ENCODE results near the gene MAP3K15. TPM values are rescaled to one million over a fixed set of nuclear protein-coding genes. Genes with fewer than 3 reads are reported as not detected.

MAP3K15 gene
- total and polyA plus RNA-seq, 2 of the 13 experiments (the other 11 are each of a cell fraction or from before 2014, with no cell fraction given), result 3.9 to 6.4 TPM

GRCh38 chrX:19514791-19515614 lies at the start of gene MAP3K15 (continued):
- no peak for TF ChIP-seq ZNF761 (CRISPR knock-in tag; conservative IDR thresholded peaks at IDR 0.05)
- no peak for TF ChIP-seq KDM5A (IDR thresholded peaks at IDR 0.05; ENCODE audit: borderline replicate concordance, low read length)
- TF ChIP-seq KLF16 (CRISPR knock-in tag; IDR thresholded peaks at IDR 0.05), result no peak
- peak; percentile 75 for TF ChIP-seq ZFX (CRISPR knock-in tag; IDR thresholded peaks at IDR 0.05; ENCODE audit: low read depth)
- no peak for TF ChIP-seq ZNF274 (CRISPR knock-in tag; IDR thresholded peaks at IDR 0.05)
- peak; percentile 86 for TF ChIP-seq ZNF777 (CRISPR knock-in tag; IDR thresholded peaks at IDR 0.05)
- peak in 1 of 2 experiments; percentile 41; a peak in 1 of 4 replicates for TF ChIP-seq POLR2A (IDR thresholded peaks at IDR 0.05; ENCODE audit: insufficient read depth in 1 of 2, low read depth in 2 of 2, low read length in 2 of 2)
- peak; percentile 54; the same call in 1 of the 2 replicates for TF ChIP-seq POLR2G (IDR thresholded peaks at IDR 0.05; ENCODE audit: low read depth, low read length)
- 0 out of 2 replicates have a peak, but pooled peaks have one; percentile 24 for TF ChIP-seq BORCS8-MEF2B (CRISPR knock-in tag; IDR thresholded peaks at IDR 0.05)
- TF ChIP-seq DDIT3 (CRISPR knock-in tag; IDR thresholded peaks at IDR 0.05), result no peak
- TF ChIP-seq HMGXB4 (CRISPR knock-in tag; IDR thresholded peaks at IDR 0.05; ENCODE audit: borderline replicate concordance in 1 of 2, low read depth in 1 of 2), result peak in 1 of 2 experiments; percentile 52; a peak in 1 of 4 replicates
